AG08396 (cell line): ENCODE results near the gene C3orf70.
"Not testable (repeated sequence)": the region's sequence is repeated elsewhere in the genome, so short reads cannot be mapped to it uniquely, and the experiment has no call there.

Experiments
- DNase-seq: peaks from one replicate; pipeline ENCODE4 v3.0.0; 2012; ENCODE audit warnings: low spot score, mixed read lengths

C3orf70 gene

DNA sequence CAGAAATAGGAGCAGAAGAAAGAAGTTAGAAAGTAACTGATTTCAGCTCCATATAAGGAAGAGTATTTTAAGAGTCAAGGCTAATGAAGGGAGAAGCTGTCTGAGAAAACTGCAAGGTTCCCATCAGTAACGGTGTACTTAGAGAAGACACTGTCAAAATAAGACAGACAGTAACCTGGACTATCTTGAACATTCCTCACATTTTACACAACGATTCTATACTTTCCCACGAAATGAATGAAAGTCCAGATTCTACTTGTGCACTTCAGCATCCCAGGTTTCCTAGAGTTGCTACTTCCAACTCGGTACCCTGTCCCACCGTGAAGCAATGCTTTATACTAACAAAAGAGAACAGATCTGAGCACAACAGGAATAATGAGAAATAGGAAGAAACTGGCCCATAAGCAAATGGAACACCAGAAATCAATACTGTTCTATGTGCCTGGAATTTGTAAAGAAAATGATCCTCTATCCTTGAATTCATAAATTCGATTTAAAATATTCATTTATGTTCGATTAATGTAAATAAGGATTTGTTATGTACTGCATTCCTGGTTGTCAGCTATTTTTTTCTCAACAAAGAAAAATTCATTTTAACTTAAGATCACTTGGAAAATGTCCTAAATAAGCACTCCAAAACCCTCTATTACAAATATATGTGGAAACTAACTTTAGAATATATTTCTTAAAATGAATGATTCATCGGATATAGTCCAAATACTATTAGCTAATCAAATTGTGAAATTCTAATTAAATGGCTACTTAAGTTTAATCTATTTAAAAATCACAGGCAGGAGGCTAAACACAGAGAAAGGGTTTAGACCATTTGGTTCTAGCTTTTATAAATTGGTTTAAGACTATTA is 1.5 kb downstream of the C3orf70 start:
- DNase-seq = no peak

DNA sequence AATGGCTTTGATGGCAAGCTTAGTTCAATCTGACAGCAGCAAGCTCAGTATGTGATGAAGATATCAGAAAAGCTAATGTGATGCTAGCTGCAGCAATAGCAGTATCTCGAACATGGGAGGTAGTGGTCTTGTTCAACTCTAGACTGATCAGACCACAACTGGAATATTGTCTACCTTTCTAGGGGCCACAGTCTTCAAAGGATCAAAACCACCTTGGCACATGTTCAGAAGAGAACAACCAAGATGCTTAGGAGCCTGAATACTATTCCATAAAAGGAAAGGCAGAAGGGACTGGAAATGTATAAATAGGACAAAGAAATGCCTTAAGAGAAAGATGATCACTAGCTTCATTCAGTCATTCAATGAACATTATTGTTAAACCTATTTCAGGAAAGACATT is 2.3 kb downstream of the C3orf70 start:
- DNase-seq = no peak

DNA sequence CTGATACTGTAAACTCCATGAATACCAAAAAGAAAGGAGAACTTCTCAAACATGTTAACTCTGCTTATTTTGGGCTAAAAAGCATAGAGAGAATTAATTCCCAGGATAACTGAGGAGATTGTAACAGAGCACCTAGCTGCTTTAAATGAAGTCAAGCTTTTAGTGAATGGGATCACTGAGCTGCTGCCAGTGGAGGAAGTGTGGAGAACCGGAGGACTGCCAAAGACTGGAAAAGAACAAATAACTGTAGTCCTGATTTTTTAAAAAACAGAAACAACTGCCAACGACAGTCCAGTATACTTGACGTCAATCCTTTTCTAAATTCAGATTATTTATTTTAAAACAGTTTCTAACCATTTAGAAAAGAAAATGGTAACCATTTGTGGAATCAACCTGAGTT is 3.3 kb downstream of the C3orf70 start:
- DNase-seq = no peak

DNA sequence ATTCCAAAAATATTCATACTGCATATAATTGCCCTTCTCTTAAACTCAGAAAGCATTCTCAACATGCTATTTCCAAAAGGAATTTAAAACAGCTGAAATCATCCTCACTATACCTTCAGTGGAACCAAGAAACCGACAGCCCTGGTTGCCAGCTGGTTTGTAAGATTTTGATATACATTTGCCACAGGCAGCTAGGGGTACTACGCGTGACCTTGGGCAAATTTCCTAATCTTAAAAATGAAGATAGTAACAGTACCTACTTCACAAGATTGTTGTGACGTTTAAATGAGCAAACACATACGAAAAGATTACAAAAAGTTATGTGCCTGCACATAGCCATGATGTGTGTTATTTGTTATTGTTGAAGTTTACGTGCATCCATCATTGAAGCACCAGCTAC is 7.3 kb downstream of the C3orf70 start:
- no peak for DNase-seq

DNA sequence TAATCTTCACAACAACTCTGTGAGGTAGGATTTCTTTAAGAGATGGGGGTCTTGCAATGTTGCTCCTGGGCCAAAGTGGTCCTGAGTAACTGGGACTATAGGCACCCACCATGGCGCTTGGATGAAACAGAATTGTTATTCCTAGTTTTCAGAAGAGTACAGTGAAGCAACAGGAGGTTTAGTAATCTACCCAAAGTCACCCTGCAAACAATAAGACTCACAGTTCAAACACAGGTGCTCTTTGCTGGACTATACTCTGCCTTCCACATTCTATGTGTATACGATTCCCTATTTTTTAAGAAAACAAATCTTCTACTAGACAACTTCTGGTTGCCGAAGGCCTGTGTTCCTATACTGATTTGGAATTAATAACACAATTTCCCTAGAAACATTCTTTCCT is 8.1 kb downstream of the C3orf70 start:
- DNase-seq = no peak

DNA sequence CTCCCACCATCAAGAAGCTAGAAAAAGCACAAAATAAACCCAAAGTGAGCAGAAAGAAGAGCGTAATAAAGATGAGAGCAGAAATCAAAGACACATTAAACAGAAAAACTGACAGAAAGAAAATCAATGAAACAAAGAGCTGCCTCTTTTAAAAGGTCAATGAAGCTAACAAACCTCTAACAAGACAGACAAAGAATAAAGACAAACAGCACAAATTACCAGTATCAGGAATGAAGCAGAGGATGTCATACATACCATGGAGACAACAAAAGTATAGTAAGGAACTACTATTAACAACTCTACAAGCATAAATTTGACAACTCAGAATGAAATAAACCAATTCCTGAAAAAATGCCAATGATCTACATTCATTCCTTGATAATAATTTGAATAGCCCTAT is 15.0 kb downstream of the C3orf70 start:
- no peak for DNase-seq

DNA sequence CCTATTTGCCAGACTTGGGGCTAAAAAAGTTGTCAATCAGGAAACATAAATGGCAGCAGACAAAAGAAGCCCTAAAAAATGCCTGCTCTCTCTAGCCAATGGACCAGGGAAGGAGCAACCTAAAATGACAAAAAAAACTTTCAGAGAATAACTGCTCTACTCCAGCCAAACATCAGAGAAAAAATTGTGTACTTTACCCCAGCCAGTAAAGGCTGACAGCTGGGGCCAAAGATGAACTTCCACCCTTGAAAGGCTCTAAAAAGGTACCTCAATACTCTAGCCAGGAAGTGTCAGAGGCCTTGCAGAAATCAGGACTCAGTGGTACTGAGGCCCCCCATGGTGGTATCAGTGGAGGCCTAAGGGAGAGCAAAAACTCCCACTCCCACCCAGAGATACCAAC is 18.4 kb downstream of the C3orf70 start:
- DNase-seq = no peak

DNA sequence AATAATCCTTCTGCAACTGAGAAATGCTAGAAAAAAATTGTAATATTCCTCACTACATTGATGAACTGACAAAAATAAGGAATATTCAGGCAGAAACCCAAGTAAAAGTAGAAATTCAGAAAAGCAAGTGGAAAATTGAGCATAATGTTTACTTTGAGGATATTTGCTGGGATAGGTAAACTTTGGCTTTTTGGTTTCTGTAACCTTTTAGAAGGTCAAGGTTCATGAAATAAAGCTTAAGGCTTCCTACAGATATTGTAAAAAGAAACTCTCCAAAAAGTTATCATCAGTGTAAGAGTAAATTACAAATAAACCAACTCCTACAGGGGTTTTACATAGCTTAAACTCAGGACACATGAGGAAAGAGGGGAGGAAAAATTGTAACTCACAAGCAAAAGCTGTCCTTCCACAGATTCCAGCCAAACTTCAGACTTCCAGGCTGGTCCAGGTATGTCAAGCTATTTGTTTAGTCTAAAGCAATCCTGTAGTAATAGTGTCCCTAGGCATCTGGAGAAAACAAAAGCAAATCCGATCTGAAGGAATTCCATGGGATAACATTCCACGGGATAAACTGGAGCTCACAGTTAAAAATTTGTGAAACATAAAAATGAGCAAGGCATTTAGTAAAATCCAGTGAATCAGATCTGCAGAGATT is 21.1 kb downstream of the C3orf70 start:
- DNase-seq = no peak

DNA sequence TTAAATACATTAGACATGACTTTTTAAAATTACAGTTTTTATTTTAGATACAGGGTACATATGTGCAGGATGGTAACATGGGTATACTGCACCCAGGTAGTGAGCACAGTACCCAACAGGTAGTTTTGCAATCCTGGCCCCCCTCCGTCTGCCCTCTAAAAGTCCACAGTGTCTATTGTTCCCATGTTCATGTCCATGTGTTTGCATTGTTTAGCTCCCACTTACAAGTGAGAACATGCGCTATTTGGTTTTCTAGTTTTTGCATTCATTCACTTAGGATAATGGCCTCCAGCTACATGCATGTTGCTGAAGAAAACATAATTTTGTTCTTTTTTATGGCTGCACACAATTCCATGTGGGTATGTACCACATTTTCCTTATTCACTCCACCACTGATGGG is 23.8 kb downstream of the C3orf70 start:
- DNase-seq = no peak

DNA sequence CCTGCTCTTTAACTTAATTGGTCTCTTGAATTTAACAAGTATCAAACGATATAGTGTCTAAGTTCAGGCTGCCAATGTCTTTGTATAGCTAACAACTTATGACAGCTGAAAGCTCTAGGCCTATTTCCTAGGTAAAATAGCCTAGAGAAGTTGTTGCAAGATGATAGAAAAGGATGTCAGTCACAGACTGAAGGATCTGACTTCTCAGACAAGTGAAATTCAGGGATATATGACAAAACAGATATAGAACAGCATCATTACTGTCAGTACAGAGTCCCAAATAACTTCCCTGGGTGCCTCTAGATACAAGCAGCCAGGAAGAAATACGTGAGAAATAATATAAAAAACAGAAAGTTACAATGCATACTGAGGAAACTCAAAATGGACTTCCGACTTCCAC is 26.7 kb downstream of the C3orf70 start:
- no peak for DNase-seq

DNA sequence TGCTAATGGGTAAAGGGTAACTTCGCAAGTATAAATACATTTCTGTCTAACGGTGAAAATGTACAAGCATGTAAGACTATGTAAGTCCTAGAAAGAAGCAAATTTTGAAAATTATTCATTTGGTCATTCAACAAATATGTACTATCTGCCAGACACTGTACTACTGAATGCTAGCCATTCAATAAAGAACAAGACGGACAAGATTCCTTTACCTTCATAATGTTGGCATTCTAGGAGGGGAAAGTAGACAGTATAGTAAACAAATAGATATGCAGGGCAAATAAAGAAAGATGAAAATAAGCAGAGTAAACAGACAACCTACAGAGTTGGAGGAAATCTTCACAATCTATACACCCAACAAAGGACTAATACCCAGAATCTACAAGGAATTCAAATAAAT is 32.7 kb downstream of the C3orf70 start:
- DNase-seq = no peak

DNA sequence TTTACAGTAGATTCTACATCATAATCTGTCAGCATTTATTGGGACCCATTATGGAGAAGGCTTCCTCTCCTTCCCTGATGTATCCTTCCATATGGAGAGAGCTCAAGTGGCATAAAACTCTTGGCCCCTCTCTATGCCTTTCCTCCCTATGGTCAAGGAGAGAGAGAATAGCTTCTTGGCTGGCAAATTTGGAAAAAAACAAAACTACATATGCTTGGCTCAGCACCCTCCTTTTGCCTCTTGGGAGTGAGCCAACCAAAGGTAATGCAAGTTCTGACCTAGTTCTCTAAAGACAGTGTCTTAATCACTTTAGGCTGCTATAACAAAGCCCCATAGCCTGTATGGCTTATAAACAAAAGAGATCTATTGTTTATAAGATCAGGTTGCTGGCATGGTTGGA is 37.5 kb downstream of the C3orf70 start:
- no peak for DNase-seq

DNA sequence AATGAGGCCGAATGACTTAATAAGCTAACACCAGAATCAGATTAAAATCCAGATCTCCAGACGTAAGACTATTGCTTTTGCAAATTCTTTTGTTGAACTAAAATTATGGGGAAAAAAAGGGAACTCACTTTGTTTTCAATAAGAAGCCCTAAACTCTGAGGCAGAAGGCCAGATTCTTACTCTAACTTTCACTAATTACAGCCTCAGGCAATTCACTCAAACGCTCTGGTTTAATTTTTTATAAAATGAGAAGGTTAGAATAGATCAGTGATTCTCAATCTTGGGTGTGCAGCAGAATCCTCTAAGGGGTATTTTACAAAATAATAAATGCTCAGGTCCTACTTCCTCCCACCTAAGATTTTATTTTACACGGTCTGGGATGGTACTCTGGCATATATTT is 38.1 kb downstream of the C3orf70 start:
- no peak for DNase-seq

DNA sequence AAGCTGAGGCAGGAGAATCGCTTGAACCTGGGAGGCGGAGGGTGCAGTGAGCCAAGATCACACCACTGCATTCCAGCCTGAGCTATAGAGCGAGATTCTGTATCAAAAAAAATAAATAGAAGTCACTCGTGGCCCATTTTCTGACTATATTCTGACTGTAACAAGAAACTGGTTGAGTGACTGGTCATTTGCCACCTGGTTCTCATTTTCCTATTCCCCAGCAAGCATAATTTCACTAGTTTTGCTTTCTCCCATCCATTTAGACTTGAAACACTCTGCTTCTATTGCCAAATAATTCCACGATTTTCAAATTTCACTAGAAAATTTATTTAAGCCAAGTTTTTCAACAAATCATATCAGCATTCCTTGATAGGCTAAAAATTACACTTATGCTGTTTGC is 40.7 kb downstream of the C3orf70 start:
- DNase-seq = no peak

DNA sequence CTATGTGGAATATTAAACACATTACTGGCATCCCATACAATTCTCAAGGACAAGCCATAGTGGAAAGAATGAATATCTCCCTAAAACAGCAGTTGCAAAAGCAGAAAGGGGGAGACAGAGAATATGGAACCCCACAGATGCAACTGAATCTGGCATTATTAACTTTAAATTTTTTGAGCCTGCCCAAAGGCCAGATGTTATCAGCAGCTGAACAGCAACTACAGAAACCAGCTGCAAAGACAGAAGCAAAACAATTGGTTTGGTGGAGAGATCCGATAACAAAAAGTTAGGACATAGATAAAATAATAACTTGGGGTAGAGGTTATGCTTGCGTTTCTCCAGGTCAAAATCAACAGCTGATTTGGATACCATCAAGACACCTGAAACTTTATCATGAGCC is 43.8 kb downstream of the C3orf70 start:
- not testable (repeated sequence) for DNase-seq

DNA sequence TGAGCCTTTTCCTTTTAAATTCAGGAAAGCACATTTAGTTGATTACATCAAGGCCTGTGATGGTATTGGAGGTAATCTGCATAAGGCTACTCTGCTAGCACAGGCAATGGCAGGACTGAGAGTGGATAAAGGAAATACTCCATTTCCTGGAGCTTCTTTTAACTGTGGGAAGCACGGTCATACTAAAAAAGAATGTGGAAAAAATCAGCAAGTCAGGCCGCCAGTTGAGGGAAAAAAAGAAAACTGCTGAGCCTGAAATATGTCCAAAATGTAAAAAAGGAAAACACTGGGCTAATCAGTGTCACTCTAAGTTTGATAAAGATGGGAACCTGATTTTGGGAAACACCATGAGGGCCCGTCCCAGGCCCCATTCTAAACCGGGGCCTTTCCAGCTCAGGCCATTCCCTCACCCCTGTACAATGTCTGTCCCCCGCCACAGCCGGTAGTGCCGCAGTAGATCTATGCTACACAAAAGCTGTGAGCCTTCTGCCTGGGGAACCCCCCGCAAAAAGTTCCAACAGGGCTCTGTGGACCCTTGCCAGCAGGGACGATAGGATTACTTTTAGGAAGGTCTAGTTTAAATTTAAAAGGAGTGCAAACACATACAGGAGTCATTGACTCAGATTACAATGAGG is 46.5 kb downstream of the C3orf70 start:
- not testable (repeated sequence) for DNase-seq

DNA sequence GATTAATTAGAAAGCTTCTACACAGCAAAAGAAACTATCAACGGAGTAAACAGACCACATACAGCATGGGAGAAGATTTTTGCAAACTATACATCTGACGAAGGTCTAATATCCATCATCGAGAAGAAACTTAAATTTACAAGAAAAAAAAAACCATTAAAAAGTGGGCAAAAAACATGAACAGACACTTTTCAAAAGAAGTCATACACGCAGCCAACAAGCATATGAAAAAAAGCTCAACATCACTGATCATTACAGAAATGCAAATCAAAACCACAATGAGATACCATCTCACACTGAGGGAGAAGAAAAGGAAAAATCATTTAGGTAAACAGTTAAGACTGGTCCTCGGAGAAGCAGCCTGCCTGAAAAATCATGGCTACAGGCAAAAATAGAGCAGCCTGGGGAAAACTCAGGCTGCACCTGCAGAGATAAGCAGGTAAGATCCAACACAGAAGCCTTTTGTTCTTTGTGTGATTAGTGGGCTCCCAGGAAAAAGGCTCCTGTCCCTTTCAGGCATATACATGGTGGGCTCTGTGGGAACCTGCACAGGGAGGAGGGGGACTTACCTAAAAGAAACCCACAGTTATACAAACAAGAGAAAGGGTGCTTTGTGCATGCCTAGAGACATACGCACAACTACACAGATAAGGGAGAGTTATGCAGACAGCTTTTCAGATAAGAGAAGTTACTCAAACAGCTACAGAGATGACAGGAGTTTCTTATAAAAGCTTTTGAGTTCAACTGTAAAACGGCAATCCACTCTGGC is 49.3 kb downstream of the C3orf70 start:
- no peak for DNase-seq

DNA sequence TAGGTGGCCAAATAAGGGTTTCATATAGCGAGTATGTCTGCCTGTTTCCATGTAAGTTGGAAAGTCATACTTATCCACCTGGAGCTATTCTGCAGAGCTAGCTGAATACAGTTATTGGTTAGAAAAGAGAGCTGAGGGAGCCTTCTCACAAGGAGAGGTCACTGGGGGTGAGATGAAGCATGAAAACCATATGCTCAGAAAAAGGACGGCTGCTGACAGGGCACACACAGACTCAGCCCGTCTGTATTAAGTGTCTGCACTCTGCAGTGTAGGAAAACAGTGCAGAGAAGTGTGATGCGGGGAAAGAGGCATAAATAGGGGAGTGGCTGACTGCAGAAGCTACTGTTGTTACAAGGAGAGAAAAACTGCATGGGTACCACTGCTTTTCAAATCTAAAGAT is 58.2 kb downstream of the C3orf70 start:
- no peak for DNase-seq

DNA sequence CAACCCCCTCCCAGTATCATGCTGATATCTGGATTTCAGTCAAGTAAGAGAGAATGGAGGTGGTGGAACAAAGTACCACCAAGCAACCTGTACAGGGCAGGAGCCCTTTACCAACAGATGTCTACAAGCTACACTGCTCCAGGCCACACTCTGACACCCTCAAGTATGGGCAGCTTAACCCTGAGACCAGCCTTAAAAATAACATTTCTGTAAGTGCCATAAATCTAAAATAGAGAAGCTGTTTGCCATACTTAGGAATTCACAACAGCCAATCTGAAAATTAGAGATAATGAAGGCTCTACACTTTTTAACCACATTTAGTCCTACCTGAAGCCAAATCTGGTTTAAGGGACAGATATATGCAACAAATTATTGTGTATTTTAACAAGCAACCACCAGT is 59.7 kb downstream of the C3orf70 start:
- no peak for DNase-seq

DNA sequence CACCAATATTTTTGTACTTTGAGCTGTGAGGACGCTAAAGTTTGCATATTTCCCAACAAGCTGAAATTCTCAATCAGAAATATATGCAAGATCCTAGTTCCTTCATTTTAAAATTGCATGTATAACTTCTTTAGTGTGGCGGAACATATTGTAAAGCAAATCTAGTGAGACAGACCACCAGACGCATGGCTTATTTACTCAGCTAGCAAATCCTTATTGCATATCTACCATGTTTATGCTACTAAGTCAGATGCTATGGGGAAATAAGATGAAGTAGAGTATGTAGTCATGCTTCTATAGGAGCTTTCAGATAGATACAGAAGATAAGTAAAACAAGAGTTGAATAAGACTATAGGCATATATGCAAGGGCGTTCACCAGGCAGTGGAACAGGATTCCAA is 62.0 kb downstream of the C3orf70 start:
- DNase-seq = no peak

DNA sequence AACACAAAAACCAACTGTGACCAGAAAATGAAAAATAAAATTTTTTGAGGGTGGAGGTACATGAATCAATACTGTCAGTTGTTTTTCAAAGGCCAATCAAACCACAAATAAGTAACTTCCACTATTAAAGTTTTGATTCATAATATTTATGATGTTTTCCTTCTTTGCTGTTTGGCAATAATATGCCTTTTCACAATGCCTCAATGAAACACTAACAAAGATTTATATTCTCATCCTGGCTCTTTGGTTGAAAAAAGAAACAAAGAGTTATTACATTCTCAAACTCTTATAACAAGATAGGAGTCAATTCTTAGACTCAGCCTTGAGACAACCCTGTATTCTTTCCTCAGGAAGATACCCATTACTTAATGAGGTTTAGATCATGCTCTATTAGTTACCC is 63.1 kb downstream of the C3orf70 start:
- no peak for DNase-seq

DNA sequence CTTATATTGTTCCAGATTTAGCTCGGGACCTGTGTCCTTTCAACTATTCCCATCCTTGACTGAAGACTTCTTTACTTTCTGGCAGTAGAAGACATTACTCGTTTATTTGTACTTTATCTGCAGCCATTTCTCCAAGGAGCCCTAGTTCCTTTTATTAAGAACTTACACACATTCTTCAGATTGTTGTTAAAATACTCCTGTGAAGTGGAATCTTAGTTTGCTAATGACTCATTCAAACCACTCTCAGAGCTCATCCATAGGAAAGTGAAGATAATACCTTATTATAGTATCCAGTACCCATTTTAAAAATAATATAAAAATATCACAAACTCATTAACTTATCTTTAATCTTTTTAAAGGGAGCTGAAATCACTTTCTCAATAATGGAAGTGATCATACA is 63.5 kb downstream of the C3orf70 start:
- DNase-seq = no peak

DNA sequence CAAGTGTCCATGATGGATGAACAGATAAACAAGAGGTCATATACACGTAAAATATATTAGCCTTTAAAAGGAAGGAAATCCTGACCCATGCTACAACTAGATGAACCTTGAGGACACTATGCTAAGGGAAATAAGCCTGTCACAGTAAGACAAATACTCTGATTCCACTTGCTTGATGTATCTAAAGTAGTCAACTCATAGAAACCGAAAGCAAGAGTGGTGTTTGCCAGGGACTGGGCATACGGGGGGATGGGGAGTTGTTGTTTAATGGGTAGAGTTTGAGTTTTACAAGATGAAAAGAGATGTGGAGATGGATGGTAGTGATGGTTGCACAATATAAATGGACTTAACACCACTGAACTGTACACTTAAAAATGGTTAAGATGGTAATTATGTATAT is 65.4 kb downstream of the C3orf70 start:
- DNase-seq = no peak
